ENCODE data around the gene FGD6.

GRCh38 chr12:95057424-95057823 lies 159.8 kb downstream of the FGD6 start:
- TF ChIP-seq CTCF (conservative IDR thresholded peaks at IDR 0.05 in 1 of 2, IDR thresholded peaks at IDR 0.05 in 1 of 2; ENCODE audit: low read depth in 1 of 2, low read length in 2 of 2) (no peak), EZH2 (IDR thresholded peaks at IDR 0.05; ENCODE audit: low read length, missing control alignments) (no peak)

Measured in fibroblast of lung (primary cell).